Neutrophil (primary cell): ENCODE measurements around the gene MEN1.

Experiments used
- H3K27ac ChIP-seq: fragments of 200-600 bp; sonication (generic); 2 replicates; pipeline ENCODE4 v1.5.1; 2016; ENCODE audit warnings: mild to moderate bottlenecking, moderate library complexity
- H3K27me3 ChIP-seq: fragments of 200-600 bp; sonication (generic); 2 replicates; pipeline ENCODE4 v1.6.0; 2016; ENCODE audit warnings: mild to moderate bottlenecking
- H3K36me3 ChIP-seq: fragments of 200-600 bp; sonication (generic); 2 replicates; pipeline ENCODE4 v1.5.1; 2017
- H3K4me1 ChIP-seq, 2 experiments: fragments of 200-600 bp in 1 of 2; sonication (generic) in 1 of 2; 1 replicate in 1 of 2; 2 replicates in 1 of 2; pipeline versions ENCODE4 v1.5.1 to v1.6.1; 2013 to 2016; ENCODE audit warnings: low read depth in 1 of 2, low read length in 1 of 2, mild to moderate bottlenecking in 1 of 2, moderate library complexity in 1 of 2; ENCODE audit not compliant: control insufficient read depth in 1 of 2, insufficient read depth in 1 of 2
- H3K4me3 ChIP-seq, 2 experiments: fragments of 200-600 bp in 1 of 2; sonication (generic) in 1 of 2; 1 replicate in 1 of 2; 2 replicates in 1 of 2; pipeline ENCODE4 v1.5.1; 2013 to 2016; ENCODE audit warnings: low read depth in 1 of 2, low read length in 1 of 2, mild to moderate bottlenecking in 1 of 2, moderate library complexity in 1 of 2
- H3K9me3 ChIP-seq: fragments of 200-600 bp; sonication (generic); 2 replicates; pipeline ENCODE4 v1.5.1; 2016
- TF ChIP-seq, protein P1 (sequence below): fragments of 200-600 bp; sonication (generic); IDR thresholded peaks from 2 replicates; pipeline ENCODE4 v1.5.1; 2016; ENCODE audit warnings: antibody characterized with exemption

MEN1 gene

DNA sequence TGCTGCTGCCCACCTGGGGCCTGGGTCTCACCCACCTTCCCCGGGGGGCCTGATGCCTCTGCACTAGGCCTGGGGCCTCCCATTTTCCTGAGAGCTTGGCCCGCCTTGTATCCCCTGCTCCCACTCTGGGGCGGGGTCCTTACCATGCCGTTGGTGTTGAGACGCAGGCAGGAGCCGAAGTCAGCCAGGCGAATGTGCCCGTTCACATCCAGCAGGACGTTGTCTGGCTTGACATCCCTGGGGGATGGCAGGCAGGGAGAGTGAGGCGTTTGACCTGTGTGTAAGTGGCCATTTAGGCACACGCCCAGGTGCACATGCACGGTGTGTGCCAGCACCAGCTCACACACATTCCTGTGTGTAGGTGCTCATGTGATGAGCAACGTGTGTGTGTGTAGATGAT is 29.0 kb upstream of the MEN1 start:
- Histone ChIP-seq H3K4me3 (no peak overlapping the region), H3K27ac (no peak overlapping the region)
- TF ChIP-seq, protein P1, sequence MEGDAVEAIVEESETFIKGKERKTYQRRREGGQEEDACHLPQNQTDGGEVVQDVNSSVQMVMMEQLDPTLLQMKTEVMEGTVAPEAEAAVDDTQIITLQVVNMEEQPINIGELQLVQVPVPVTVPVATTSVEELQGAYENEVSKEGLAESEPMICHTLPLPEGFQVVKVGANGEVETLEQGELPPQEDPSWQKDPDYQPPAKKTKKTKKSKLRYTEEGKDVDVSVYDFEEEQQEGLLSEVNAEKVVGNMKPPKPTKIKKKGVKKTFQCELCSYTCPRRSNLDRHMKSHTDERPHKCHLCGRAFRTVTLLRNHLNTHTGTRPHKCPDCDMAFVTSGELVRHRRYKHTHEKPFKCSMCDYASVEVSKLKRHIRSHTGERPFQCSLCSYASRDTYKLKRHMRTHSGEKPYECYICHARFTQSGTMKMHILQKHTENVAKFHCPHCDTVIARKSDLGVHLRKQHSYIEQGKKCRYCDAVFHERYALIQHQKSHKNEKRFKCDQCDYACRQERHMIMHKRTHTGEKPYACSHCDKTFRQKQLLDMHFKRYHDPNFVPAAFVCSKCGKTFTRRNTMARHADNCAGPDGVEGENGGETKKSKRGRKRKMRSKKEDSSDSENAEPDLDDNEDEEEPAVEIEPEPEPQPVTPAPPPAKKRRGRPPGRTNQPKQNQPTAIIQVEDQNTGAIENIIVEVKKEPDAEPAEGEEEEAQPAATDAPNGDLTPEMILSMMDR, result no peak

GRCh38 chr11:64838600-64839334 is 28.4 kb upstream of the MEN1 start:
- H3K36me3 ChIP-seq, result no peaks in the 10 kb centered on the region
- H3K4me3 ChIP-seq, result no peak overlapping the region
- H3K9me3 ChIP-seq, result no peaks in the 10 kb centered on the region
- TF ChIP-seq, protein P1, result no peak
- H3K27me3 ChIP-seq, result peaks cover 3% of the 10 kb centered on the region
- H3K4me1 ChIP-seq, result no peaks in the 10 kb centered on the region
- H3K27ac ChIP-seq, result no peak overlapping the region

More for the DNA sequence above, 29.0 kb upstream of the MEN1 start:
- no peaks in the 10 kb centered on the region for H3K36me3 ChIP-seq
- H3K27me3 ChIP-seq, result peaks cover 9% of the 10 kb centered on the region
- no peaks in the 10 kb centered on the region for H3K9me3 ChIP-seq
- H3K4me1 ChIP-seq, result peaks cover 4 to 6% of the 10 kb centered on the region in 2 experiments

DNA sequence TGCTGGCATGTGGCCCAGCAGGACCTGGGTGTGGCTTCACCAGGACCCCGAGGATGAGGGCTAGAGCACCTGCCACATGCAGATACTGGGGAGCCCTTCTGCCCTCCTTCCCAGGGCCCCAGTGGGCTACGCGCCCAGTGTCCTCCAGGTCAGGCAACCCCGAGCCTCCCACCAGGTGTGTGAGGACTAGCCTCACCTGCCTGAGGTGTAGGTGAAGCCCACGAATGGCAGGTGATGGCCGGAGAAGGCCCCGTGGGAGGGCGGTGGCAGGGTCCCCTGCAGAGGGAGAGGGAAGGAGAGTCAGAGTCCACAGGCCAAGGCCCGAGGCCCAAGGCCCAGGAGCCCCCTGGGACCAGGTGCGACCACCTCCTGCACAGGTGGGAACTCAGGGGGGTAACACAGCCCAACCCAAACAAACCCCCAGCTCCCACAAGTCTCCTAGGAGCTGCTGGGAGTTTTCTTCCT is 27.6 kb upstream of the MEN1 start:
- TF ChIP-seq, protein P1, result no peak
- no peaks in the 10 kb centered on the region for H3K9me3 ChIP-seq
- no peak overlapping the region for H3K4me3 ChIP-seq
- H3K4me1 ChIP-seq, result no peaks in the 10 kb centered on the region
- no peaks in the 10 kb centered on the region for H3K27me3 ChIP-seq
- H3K27ac ChIP-seq, result no peak overlapping the region
- H3K36me3 ChIP-seq, result no peaks in the 10 kb centered on the region

DNA sequence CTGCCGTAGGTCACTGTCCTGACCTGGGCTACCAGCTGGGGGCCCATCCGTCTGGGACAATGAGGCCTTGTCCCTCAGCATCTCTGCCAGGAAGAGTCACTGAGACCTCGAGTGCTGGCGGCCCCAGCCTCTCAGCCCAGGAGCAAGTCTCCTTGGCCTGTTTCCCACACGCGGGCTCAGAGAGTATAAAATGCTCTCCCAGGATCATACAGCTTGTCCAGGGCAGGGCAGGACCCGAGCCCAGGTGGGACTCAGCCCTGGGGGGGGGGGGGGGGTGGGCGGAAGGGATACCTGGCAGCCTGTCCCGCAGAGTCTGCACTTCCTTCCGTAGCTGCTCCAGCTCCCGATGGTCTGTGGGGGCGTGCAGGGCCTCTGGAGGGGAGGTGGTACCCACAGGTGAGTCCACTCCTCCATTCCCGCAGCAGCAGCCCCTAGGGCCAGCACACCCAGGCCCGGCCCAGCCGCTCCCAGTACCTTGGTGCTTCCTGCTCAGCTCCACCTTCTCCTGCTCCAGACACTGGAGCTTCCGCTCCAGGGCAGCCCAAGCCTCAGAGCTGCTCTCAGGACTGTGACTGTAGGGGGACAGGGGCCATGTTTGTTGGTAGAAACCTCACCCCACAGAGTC is 26.2 kb upstream of the MEN1 start:
- no peaks in the 10 kb centered on the region for H3K4me1 ChIP-seq
- no peak overlapping the region for H3K4me3 ChIP-seq
- H3K27me3 ChIP-seq, result no peaks in the 10 kb centered on the region
- H3K9me3 ChIP-seq, result no peaks in the 10 kb centered on the region
- no peak overlapping the region for H3K27ac ChIP-seq
- TF ChIP-seq, protein P1, result no peak
- H3K36me3 ChIP-seq, result no peaks in the 10 kb centered on the region

GRCh38 chr11:64835616-64836447 is 25.5 kb upstream of the MEN1 start:
- Histone ChIP-seq H3K27ac (no peak overlapping the region), H3K9me3 (no peaks in the 10 kb centered on the region), H3K4me3 (no peak overlapping the region), H3K36me3 (no peaks in the 10 kb centered on the region), H3K4me1 (no peaks in the 10 kb centered on the region), H3K27me3 (no peaks in the 10 kb centered on the region)
- TF ChIP-seq, protein P1, result no peak
